GM18951 (cell line): ENCODE results near the gene C14orf93.

ENCODE experiments used
- POLR2A ChIP-seq: IDR thresholded peaks from 4 replicates; pipeline ENCODE4 v1.6.1; 2011; ENCODE audit warnings: mild to moderate bottlenecking; ENCODE audit not compliant: insufficient read length, insufficient read depth; ENCODE audit errors: extremely low read depth
- in situ Hi-C: fragments of 300-500 bp; cut with MboI; formaldehyde crosslinking; loops from one replicate; pipeline ENCODE4 v1.12.0; 2022; ENCODE audit warnings: low sequenced_read_pairs, mixed read lengths, inconsistent platforms; ENCODE audit not compliant: unreplicated experiment

Gene C14orf93

GRCh38 chr14:23002592-23002991 lies 7.4 kb downstream of the C14orf93 start:
- TF ChIP-seq POLR2A = no peak
- in situ Hi-C loops = no loop called here

GRCh38 chr14:23000860-23001259 lies 9.1 kb downstream of the C14orf93 start:
- no peak for TF ChIP-seq POLR2A
- in situ Hi-C loops = no loop called here

GRCh38 chr14:22998329-22999012 lies 11.5 kb downstream of the C14orf93 start:
- in situ Hi-C loops = no loop called here
- no peak for TF ChIP-seq POLR2A

GRCh38 chr14:22997676-22998323 lies 12.1 kb downstream of the C14orf93 start:
- in situ Hi-C loops = no loop called here

GRCh38 chr14:22996768-22997654 lies 12.9 kb downstream of the C14orf93 start:
- no peak for TF ChIP-seq POLR2A
- in situ Hi-C loops = no loop called here

More at GRCh38 chr14:22997676-22998323, 12.1 kb downstream of the C14orf93 start:
- no peak for TF ChIP-seq POLR2A

- in situ Hi-C loops = no loop called here
- TF ChIP-seq POLR2A = no peak
These were observed 13.9 kb downstream of the C14orf93 start for GRCh38 chr14:22995889-22996625.

GRCh38 chr14:22994762-22995275 lies 15.1 kb downstream of the C14orf93 start:
- no peak for TF ChIP-seq POLR2A
- in situ Hi-C loops = loop anchor here (5.0 kb wide), 1 partner anchor 57 kb away; no protein-coding TSS in a partner anchor

- in situ Hi-C loops = loop anchor here (5.0 kb wide), 1 partner anchor 59 kb away; no protein-coding TSS in a partner anchor
- TF ChIP-seq POLR2A = no peak
These were observed 16.4 kb downstream of the C14orf93 start for GRCh38 chr14:22993517-22993916.

- TF ChIP-seq POLR2A = no peak
- in situ Hi-C loops = loop anchor here (5.0 kb wide), 1 partner anchor 60 kb away; no protein-coding TSS in a partner anchor
These were observed 18.1 kb downstream of the C14orf93 start for GRCh38 chr14:22991852-22992251.

GRCh38 chr14:22987291-22987690 lies 22.7 kb downstream of the C14orf93 start:
- in situ Hi-C loops = no loop called here
- TF ChIP-seq POLR2A = no peak

- in situ Hi-C loops = no loop called here
- no peak for TF ChIP-seq POLR2A
These were observed 23.4 kb downstream of the C14orf93 start for GRCh38 chr14:22986508-22987054.

- no peak for TF ChIP-seq POLR2A
- in situ Hi-C loops = no loop called here
These were observed 23.9 kb downstream of the C14orf93 start for GRCh38 chr14:22985894-22986507.
